ENCODE data around the gene DLGAP1.

DLGAP1 gene

DNA sequence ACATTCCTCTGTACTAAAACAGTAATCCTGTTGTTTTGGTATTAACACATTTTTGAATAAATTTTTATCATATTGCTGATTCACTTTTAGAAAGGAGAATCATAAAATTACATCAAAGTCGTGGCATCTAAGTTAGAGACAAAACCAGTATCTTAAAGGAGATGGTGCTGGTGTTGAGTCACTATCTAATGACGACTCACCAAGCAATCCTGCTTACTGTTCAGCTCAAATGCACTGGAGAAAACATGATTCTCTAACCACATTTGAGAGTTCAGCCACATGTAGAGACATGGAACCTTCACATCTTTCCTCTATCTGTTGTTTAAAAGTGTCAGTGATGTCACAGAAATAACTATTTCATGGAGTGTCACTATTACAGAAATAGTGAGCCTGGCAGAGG lies 531.4 kb downstream of the DLGAP1 start:
- DNase-seq, result no peak

DNA sequence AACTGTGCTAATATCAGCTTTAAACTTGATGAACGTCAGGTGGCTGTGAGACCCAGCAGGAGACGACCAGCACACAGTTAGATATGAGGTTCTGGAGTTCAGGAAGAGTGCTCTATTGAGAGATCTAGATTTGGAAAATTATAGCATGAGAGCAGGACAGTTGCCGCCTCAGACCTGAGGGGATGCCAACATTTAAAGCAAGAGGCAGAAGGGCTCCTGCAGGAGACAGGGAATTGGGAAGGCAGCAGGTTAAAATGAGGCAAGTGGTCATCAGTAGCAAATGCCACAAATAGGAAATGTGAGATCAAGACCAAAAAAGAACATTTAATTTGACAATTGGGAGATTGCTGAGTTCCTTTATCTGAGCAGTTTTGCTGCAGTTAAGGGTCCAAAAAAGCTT lies 533.3 kb downstream of the DLGAP1 start:
- DNase-seq, result no peak

DNA sequence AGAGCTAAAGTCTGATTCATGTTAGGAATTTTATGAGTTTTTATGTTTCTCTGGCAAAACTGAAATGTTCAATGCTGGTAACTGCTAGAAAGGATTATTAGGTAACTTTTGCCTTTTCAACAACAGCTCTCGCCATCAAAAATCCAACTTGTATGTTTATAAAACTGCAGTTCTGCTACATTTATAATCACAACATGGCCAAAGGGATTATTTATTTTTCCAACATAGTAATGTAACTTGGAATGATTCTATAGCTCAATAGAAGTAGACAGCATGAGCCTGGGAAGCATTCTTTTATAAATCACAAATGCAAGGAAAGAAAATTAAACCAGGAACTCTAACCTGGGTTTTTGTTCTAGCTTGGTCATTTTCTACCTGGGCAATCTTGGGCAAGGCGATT lies 534.3 kb downstream of the DLGAP1 start:
- DNase-seq, result no peak

DNA sequence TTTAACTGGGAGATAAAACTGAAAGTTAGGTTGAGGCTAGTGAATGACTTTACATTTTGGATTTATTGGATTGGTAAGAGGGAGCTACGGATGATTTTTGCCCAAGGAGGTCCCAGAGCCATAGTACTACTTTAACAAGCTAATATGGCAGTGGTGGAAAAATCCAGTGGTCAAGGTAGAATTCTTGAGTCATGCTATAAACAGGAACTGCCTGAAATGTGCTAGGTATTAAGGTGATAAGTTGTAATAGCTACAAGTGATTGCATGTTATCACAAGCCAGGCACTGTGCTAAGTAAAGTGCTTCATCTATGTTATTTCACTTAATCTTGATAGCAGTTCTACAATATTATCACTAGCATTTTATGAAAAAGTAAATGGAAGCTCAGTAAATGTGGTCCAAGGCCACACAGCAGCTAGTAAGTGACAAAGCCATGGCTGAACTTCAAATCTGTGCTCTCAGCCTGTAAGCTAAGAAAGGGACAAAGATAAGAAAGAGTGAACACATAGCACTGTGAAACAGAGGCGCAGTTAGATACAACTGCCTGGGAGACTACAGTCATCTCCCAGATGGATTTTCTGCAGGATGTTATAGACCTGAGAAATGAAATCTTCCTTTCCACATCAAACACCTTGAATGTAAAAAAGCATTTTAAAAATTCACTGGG lies 535.6 kb downstream of the DLGAP1 start:
- DNase-seq, result no peak

DNA sequence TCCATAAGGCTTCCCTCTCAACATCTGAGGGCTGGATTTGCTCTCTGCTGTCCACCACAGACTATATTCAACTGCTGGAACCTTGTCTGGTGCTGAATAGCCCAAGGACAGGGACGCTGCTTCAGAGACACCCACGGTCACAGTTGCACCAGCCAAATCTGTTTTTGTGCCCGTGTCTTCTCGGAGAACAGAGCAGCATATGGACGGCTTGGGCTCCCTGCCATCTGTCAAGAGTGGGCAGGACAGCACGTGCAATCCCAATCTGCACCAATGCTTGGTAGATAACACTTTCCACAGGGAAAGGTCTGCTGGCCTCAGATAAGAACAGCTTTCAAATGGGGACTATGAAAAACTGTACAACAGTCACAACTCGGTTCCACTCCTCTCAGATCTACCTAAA lies 539.0 kb downstream of the DLGAP1 start:
- DNase-seq, result no peak

DNA sequence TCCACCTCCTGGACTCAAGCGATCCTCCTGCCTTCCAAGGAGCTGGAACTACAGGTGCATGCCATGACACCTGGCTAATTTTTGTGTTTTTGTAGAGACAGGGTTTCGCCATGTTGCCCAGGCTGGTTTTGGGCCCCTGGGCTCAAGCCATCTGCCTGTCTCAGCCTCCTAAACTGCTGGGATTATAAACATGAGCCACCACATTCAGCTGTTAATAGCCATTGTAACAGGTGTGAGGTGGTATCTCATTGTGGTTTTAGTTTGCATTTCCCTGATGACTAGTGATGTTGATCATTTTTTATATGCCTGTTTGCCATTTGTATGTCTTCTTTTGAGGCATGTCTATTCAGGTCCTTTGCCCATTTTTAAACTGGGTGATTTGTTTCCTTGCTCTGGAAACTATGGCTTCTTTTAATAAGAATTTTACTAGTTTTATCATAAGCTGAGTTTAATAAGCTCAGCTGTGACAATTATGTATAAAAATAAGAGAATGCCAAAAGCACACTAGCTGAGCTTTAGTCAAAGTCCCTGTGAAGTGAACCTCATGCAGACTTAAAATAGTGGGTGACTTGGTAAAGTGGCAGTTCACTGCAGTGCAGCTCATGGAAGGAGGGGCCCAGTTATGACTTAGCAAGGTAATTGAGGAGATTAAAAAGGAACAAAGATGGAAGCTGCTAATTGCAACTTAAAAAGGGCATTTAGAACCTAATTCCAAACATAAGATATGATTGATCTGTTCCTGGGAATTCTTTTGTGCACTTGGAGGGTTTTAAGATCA lies 540.1 kb downstream of the DLGAP1 start:
- DNase-seq, result no peak

DNA sequence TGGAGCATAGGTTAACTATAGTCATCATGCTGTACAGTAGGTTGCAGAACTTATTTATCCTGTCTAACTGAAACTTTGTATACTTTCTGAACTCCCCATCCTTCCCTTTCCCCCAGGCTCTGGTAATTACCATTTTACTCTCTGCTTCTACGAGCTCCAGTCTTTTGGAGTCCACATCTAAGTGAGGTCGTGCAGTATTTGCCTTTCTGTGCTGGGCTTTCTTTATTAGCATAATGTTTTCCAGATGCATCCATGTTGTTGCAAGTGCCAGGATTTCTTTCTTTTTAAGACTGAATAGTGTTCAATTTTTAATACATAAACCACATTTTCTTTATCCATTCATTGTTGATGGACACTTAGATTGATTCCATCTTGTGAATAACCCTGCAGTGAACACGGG lies 541.0 kb downstream of the DLGAP1 start:
- no peak for DNase-seq

DNA sequence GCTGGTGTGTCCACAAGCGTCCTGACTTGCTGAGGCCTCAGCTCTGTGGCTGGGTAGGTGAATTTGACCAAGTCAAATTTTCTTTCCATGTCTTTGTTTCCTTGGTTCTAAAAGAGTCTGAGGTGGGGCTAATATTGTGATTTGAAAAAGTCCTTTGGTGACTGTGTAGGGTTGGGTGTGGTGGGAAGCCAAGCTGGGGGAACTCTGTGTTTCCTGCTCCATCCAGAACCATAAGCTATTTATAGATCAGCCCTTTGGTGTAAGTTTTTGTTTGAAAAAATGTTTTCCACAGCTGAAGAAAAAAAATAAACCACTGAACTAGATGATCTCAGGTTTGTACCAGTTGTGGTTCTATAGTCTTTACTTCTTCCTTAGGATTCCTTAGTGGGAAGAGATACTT lies 542.4 kb downstream of the DLGAP1 start:
- no peak for DNase-seq

DNA sequence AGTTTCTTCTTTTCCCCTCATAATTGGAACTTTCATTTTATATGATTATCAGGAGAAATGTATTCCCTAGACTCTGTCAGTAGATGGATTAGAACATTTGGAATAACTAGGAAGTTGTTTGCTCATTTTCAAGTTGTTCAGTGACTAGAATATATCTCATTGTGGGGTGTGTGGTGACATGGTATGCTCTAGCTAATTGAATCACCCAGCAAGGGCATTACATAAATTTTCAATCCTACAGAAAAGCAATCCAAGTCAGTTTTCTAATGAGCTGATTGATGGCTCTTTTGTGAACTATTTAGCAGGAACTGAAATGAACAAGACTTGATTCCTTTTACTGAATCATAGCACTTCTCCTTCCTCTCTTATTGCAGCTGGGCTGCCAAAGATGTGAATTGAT lies 543.7 kb downstream of the DLGAP1 start:
- no peak for DNase-seq

DNA sequence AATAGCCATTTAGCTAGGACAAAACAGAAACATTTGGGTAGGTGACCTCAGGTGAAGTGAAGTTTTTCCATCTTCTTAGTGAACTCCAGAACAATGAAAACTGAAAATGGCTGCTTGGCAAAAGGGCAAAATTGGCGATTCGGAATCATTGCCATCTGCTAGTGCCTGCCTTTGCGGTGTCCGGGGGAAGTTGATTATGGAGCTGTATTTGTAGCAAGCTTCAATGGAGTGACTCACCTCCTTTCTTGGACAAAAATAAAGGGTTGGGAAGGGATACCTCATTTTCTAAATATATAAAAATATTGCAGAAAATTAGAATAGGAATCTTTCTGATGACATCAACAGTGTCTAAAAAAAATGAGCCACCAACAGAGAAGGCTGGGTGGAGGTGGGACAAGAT lies 544.6 kb downstream of the DLGAP1 start:
- no peak for DNase-seq

DNA sequence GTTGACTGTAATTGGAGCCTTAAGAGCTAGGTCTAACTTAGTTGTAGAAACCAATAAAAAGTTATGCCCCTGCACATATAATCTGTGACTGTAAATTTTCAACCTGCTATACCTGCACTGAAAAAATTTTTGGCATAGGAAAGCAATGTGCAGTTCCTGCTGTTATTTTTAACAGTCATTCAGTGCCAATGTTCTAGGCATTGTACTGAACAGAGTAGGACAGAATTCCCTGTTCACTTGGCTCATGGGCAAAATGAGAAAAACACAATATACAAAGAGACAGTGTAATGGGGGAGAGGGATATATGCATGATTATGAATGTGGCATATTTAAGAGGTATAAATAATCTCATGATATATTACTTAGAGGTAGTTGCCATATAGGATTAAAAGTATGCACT lies 547.2 kb downstream of the DLGAP1 start:
- DNase-seq, result no peak

DNA sequence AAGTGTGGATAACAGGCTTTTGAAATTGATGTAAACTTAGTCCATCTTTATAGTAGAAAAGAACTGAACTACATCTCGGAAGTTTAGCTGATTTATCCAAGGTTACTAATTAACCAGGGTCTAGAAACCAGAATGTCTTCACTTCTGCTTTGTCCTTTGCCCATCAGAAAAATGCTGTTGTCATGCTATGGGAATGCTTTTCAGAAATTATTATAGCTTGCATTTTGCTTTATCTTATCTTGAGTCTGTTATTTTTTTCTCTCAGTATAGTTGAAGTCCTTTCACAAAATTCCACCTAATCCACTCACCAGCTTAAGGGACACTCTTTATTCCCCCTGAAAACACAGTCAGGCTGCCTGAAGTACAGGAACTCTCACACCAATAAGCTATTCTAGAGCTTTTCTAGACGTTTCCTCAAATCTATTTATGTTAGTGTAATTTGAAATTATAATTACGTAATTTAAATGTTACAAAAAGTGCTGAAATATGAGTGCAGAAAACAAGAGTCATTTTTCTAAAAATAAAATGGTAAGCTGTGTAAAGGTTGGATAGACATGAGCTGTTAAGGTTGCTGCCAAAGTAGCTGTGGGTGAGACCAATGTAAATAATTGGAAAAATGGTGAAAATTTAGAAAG lies 548.9 kb downstream of the DLGAP1 start:
- no peak for DNase-seq

DNA sequence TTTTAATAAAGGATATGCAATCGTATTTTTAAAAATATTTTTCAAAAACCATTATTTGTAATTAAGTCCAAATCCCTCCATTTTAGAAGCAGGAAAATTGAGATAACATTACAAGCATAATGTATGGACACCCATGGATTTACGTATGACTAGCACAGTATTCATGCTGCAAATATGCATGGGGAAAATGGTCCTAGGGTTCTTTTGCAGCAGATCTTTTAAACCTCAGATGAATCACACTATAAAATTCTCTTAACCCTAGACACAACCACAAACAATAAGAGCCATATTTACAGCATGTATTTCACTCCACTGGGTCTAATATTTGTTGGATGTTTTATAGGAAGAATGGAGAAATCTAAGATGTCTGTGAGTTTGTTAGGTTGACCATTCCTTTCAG lies 551.8 kb downstream of the DLGAP1 start:
- no peak for DNase-seq

DNA sequence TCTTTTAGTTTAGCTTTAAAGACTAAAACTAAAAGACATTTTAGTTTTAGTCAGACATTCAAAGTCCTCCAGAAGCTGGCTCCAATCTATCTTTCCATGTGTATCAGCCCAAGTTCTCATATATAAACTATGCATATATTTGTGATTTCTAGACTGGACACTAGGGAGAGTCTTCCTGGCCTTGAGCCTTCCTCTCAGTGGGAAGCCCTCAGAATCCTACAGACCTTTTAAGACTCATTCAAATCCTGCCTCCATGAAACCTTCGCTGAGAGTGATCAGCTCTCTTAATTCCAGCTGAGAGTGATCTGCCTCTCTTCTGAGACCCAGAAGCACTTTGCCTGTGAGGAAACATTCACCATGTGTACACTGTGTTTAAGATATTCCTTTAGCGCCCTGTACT lies 552.4 kb downstream of the DLGAP1 start:
- no peak for DNase-seq

DNA sequence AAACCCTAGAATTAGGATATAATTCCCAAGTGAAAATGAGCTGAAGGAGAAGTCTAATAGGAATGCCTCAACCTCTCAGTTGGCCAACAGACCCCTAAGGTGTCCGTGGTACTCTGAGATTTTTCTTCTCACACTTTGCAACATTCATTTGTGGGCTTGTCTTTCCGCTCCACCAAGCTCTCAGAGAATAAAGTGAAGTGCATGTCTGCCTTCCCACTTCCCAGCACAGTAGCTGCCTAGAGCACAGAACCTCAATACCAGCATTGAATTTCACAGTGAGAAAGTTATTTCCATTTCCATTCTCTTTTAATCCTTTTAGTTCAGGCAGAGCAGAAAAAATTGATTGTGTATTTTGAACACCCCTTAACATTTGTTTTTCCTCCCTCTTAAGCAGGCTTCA lies 553.3 kb downstream of the DLGAP1 start:
- no peak for DNase-seq

DNA sequence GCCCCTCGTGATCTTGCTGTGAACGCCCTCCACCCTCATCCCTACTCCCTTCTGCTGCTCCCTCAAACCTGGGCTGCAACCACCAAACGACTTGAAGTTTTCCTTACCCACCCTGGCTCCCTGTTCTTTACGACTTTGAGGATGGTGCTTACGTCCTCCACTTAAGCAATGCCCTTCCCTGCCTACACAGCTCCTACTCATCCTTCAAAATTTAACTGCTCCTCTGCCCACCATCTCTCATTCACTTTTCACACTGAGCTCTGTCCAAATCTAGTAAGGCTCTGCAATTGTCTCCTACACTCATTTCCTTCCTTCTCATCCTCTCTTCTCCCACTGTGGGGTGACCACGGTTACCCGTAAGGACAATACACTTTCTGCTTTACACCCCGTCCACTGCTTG lies 554.1 kb downstream of the DLGAP1 start:
- no peak for DNase-seq

DNA sequence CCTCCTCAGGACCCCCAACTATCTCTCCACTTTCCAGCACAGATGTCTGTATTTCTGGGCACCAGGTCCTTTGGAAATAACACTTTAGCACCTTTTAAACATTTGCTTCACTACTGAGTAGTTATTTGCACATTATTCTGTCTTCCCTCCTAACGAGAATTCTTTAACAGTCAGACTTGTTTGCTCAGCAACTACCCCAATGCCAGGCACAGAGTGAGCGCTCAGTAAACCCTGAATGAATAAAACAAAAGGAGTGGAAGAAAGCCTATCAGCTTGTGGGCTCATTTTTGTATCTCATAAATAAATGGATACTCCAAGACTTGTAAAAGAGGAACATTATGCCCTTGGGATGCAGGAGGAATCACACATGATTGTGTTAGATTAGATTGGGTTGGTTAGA lies 554.8 kb downstream of the DLGAP1 start:
- DNase-seq, result no peak

DNA sequence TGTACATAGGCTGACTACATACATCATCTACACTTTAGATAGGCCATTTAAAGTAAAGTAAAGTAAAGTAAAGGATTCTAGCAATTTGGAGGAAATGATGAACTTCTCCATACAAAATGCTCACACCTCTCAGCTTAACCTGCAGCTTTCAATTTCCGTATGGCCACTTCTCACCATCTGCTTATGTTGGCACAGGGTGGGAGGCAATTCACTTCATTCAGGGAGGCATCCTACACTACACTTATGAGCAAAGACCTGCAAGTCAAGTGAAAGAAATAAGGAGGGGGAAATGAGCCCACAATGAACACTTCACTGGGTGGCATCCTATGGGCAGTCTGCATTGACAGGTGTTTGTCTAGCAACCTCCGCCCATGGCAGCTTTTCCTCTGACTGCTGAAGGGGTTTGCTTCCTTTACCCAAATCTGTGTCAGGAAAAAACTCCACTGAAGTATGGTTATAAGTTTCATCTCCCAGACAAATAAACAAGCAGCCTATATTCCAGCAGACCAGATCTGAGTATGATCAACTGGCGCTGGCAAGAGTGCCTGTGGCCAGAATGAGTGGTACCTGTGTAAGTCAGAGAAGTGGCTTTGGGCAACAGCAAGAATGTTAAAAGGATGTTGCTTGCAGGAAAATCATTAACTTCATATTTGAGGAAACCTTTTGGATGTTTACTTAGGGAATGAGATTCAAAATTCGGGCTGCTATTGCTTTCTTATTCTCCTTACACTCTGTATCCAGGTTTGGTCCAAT lies 556.1 kb downstream of the DLGAP1 start:
- DNase-seq, result no peak

DNA sequence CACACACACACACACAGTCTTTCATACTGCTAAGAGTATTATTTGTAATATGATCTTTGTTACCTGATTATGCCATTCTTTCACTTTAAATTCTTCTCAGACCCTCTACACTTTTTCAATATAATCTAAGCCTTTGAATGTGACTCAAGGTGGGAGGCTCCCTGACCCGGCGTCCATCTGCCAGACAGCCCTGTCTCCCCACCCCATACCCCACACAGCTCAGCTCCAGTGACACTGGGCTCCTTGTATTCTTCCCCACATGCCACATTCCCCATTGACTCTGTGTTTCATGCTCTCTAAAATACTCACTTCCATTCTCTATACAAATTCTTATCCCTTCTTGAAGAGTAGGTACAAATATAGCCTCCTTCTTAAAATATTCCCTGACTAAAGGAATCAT lies 563.0 kb downstream of the DLGAP1 start:
- DNase-seq, result no peak

DNA sequence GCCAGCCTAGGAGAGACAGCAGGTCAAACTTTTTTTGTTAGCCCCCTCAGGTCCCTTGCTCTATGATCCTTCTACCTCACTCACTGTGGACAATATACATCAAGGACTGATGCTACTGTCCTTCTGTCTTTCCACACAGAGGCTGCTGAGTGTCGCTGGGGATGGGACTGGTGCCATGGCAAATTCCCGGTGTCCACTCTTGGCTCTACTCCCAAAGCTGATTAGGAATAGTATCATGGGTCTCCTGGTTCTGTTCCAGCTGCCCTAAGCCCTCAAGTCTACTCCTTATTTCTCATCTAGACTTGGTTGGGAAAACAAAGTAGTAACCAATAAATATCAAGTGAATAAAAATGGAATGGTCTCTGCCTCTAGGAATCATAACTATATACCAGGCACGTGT lies 563.9 kb downstream of the DLGAP1 start:
- no peak for DNase-seq

DNA sequence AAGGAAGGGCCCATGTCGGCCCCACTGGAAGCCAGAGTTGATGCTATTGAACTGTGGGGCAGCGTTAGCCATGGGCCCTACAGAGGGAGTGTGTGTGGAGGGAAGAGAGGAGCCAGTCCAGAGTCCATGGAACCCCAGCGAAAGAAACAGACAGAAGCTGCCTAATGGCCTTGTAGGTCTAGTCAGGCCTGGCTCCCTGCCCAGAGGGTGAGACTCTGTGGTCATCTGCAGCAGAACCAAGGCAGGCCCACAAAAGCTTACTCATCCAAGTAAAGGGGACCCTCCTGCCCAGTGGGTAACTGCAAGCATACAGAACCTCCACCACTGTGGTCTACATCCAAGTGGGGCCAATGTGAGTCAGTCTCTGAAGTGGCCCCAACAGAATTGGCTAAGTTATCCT lies 565.3 kb downstream of the DLGAP1 start:
- no peak for DNase-seq

DNA sequence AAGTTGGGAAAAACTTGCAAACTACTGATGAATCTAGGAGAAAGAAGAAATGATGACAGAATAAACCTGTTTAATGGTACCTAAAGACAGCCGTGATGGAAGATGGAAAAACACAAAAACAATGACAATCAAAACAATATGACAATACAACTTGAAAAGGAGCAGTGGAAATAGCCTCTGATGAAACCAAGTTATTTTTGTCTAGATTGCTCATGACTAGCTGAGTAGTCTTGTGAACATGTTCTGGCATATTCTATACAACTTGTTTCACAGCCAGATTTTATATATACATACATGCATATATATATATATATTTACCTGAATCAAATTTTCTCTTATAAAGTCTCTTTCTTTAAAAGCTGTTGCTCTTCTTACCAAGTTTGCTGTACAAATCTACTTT lies 566.0 kb downstream of the DLGAP1 start:
- no peak for DNase-seq

DNA sequence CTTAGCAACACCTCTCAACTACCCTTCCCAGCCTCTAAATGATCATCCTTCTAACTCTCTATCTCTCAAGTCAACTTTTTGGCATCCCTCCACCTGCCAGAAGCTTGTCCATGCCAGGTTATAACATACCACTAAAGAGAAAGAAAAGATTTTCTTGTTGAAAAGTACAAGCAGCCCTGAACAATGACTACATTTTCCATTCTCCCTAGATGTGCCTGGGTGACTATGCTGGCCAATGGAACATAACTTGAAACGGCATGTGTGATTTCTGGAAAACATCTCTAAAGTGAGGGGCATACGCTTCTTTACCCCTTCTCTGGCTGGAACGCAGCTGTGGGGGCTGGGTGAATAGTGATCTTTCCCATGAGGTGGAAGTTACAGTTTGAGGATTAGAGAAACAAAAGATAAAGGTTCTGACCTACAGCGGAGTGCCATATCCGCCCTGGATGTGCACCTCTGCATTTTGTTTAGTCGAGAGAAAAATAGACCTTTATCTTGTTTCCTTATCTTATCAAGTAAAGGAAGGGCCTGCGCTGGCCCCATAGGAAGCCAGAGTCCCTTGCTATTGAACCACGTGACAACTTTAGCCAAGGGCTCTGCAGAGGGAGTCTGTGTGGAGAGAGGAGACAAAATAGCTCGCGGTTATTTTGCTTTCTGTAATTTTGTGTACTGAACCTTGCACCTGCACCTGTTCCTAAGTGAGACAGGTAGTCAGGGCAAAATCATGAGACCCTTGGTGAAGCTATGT lies 568.4 kb downstream of the DLGAP1 start:
- DNase-seq, result no peak

Data from activated effector memory CD4-positive, alpha-beta T cell treated with anti-CD3 and anti-CD28 coated beads, Interleukin-2, amount 50 U/mL, for 16 hours (primary cell).